ENCODE measurements around the gene SLC15A1.

DNA sequence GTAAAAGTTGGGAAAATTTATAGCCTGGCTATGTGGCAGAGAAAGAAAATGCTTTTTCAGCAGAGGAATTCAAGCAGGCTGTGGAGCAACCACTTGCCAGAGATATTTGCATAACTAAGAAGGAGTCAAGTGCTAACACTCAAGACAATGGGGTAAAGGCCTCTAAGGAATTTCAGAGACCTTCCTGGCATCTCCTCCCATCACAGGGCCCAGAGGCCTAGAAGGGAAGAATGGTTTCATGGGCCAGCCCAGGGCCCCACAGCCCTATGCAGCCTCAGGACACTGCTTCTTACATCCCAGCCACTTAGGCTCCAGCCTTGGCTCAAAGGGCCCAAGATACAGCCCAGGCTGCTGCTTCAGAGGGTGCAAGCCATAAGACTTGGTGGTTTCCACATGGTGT is 14.3 kb downstream of the SLC15A1 start:
- TF ChIP-seq, protein P1, sequence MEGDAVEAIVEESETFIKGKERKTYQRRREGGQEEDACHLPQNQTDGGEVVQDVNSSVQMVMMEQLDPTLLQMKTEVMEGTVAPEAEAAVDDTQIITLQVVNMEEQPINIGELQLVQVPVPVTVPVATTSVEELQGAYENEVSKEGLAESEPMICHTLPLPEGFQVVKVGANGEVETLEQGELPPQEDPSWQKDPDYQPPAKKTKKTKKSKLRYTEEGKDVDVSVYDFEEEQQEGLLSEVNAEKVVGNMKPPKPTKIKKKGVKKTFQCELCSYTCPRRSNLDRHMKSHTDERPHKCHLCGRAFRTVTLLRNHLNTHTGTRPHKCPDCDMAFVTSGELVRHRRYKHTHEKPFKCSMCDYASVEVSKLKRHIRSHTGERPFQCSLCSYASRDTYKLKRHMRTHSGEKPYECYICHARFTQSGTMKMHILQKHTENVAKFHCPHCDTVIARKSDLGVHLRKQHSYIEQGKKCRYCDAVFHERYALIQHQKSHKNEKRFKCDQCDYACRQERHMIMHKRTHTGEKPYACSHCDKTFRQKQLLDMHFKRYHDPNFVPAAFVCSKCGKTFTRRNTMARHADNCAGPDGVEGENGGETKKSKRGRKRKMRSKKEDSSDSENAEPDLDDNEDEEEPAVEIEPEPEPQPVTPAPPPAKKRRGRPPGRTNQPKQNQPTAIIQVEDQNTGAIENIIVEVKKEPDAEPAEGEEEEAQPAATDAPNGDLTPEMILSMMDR (conservative IDR thresholded peaks at IDR 0.05; ENCODE audit: low read length): no peak
- TF ChIP-seq EZH2phosphoT487 (IDR thresholded peaks at IDR 0.05; ENCODE audit: borderline replicate concordance, low read depth, low read length): no peak

Measured in OCI-LY7 (cell line).